ENCODE results near the gene UVRAG.

GRCh38 chr11:75982309-75982708, 167.3 kb downstream of the UVRAG start:
- TF ChIP-seq TAF1 (IDR thresholded peaks at IDR 0.05; ENCODE audit: low read depth, low read length) = no peak
- no peak for TF ChIP-seq POLR2AphosphoS5 (IDR thresholded peaks at IDR 0.05; ENCODE audit: low read depth, low read length)
- TF ChIP-seq POLR2A (IDR thresholded peaks at IDR 0.05; ENCODE audit: low read depth, low read length) = no peak
- no peak for TF ChIP-seq SPI1 (IDR thresholded peaks at IDR 0.05; ENCODE audit: low read depth, low read length)
- no peak for TF ChIP-seq PAX5 (IDR thresholded peaks at IDR 0.05; ENCODE audit: insufficient read depth, low read length, severe bottlenecking)

Measured in GM12891 (cell line).